GM12878 (cell line): ENCODE results near the gene ERBB3. TPM values are rescaled to one million over a fixed set of nuclear protein-coding genes. Genes with fewer than 3 reads are reported as not detected.

Source experiments
- ATAC-seq: fragments of 200-7000 bp; cut with Tn5 transposase; 3 replicates; pipeline ENCODE4 v1.9.1; 2020; ENCODE audit warnings: mild to moderate bottlenecking, moderate library complexity
- BruUV-seq: library from RNA; stranded (reverse); fragments of 400-500 nt; replicated peaks from 2 replicates; lab custom pipeline; 2021; lab: Mats Ljungman, UMichigan
- CTCF ChIA-PET: fragments of 300-600 bp; sonication (Branson Sonifier 250); formaldehyde crosslinking; extraction: SDS; loops from one replicate; lab custom pipeline; 2021; ENCODE audit warnings: inconsistent platforms; lab: Yijun Ruan, JAX
- POLR2A ChIA-PET: fragments of 350-600 bp; formaldehyde crosslinking; extraction: SDS; loops from one replicate; lab custom pipeline; 2021; ENCODE audit warnings: inconsistent platforms; lab: Charles Lee
- RAD21 ChIA-PET: fragments of 300-600 bp; sonication (Branson Sonifier 250); formaldehyde crosslinking; loops from one replicate; lab custom pipeline; 2023; ENCODE audit warnings: antibody characterized with exemption; ENCODE audit not compliant: unreplicated experiment; lab: Charles Lee
- SMC1A ChIA-PET: fragments of 300-600 bp; sonication (Branson Sonifier 250); formaldehyde crosslinking; loops from one replicate; lab custom pipeline; 2023; ENCODE audit not compliant: unreplicated experiment, uncharacterized antibody; lab: Charles Lee
- DNase-seq: peaks from one replicate; pipeline ENCODE4 v3.0.0-alpha.2; 2011; ENCODE audit warnings: low read depth, low spot score
- FAIRE-seq: peaks from 3 replicates; lab custom pipeline; 2011; peaks lifted over from hg19 to GRCh38; lab: Jason Lieb, UNC
- H2AFZ ChIP-seq: 2 replicates; pipeline ENCODE4 v1.6.0; 2011; ENCODE audit warnings: low read depth, low read length, control low read depth; ENCODE audit not compliant: control insufficient read depth
- H3K27ac ChIP-seq: 2 replicates; pipeline ENCODE4 v1.5.1; 2011; ENCODE audit warnings: control low read depth; ENCODE audit not compliant: control insufficient read depth, insufficient read depth
- H3K27me3 ChIP-seq, 2 experiments: replicated peaks in 1 of 2; 2 replicates each; pipeline versions ENCODE4 v1.6.0 to v1.6.1; 2011; ENCODE audit warnings: low read length in 1 of 2; ENCODE audit not compliant: control insufficient read depth in 2 of 2, insufficient read depth in 2 of 2
- H3K36me3 ChIP-seq, 2 experiments: 2 replicates each; pipeline ENCODE4 v1.5.1; 2011; ENCODE audit warnings: low read length in 1 of 2; ENCODE audit not compliant: control insufficient read depth in 2 of 2, insufficient read depth in 2 of 2
- H3K4me1 ChIP-seq: 2 replicates; pipeline ENCODE4 v1.6.1; 2011; ENCODE audit warnings: mild to moderate bottlenecking, low read length, moderate library complexity, mixed read lengths; ENCODE audit not compliant: control insufficient read depth, insufficient read depth
- H3K4me2 ChIP-seq: 2 replicates; pipeline ENCODE4 v1.6.0; 2011; ENCODE audit warnings: control low read depth; ENCODE audit not compliant: control insufficient read depth, insufficient read depth
- H3K4me3 ChIP-seq: fragments of 200-600 bp; sonication (generic); 2 replicates; pipeline ENCODE4 v1.5.1; 2016
- H3K79me2 ChIP-seq: 2 replicates; pipeline ENCODE4 v1.6.0; 2011; ENCODE audit warnings: low read length; ENCODE audit not compliant: control insufficient read depth, insufficient read depth
- H3K9ac ChIP-seq: 2 replicates; pipeline ENCODE4 v1.8.0; 2011; ENCODE audit warnings: low read length, control low read depth, mixed read lengths; ENCODE audit not compliant: control insufficient read depth, insufficient read depth
- H3K9me3 ChIP-seq: replicated peaks from 3 replicates; pipeline ENCODE4 v1.5.1; 2011; ENCODE audit warnings: mild to moderate bottlenecking, low read length; ENCODE audit not compliant: control insufficient read depth, insufficient read depth
- H4K20me1 ChIP-seq: 2 replicates; pipeline ENCODE4 v1.6.0; 2011; ENCODE audit not compliant: control insufficient read depth, insufficient read depth
- ATF2 ChIP-seq: IDR thresholded peaks from 2 replicates; pipeline ENCODE4 v1.6.1; 2012; ENCODE audit warnings: low read length, inconsistent platforms
- EP300 ChIP-seq, 2 experiments: fragments of 150-350 bp in 1 of 2; IDR thresholded peaks; 2 replicates each; pipeline ENCODE4 v1.6.1; 2011 to 2012; ENCODE audit warnings: low read depth in 2 of 2, low read length in 2 of 2, borderline replicate concordance in 1 of 2, improper control_type of control experiment in 1 of 2, inconsistent platforms in 1 of 2; ENCODE audit not compliant: control insufficient read depth in 1 of 2
- FOS ChIP-seq: IDR thresholded peaks from 3 replicates; pipeline ENCODE4 v1.6.1; 2011; ENCODE audit warnings: borderline replicate concordance; ENCODE audit not compliant: insufficient read length; ENCODE audit errors: extremely low read depth
- HSF1 ChIP-seq: fragments of 150-350 bp; IDR thresholded peaks from 2 replicates; pipeline ENCODE4 v1.6.1; 2014; ENCODE audit warnings: mild to moderate bottlenecking, low read depth, low read length
- MTA3 ChIP-seq: IDR thresholded peaks from 2 replicates; pipeline ENCODE4 v1.6.1; 2012; ENCODE audit warnings: low read length, inconsistent platforms, borderline replicate concordance
- PML ChIP-seq: IDR thresholded peaks from 2 replicates; pipeline ENCODE4 v1.6.1; 2012; ENCODE audit warnings: low read length, inconsistent platforms
- POLR2A ChIP-seq: IDR thresholded peaks from 2 replicates; pipeline ENCODE4 v1.6.1; 2011; ENCODE audit warnings: low read depth, mild to moderate bottlenecking, low read length
- PRDM15 ChIP-seq: fragments of 450-650 bp; formaldehyde crosslinking; IDR thresholded peaks from 2 replicates; pipeline ENCODE4 v1.4.0; 2020; ENCODE audit warnings: mild to moderate bottlenecking, moderate library complexity
- SMC3 ChIP-seq: IDR thresholded peaks from 2 replicates; pipeline ENCODE4 v1.6.1; 2011; ENCODE audit warnings: low read length, improper control_type of control experiment, borderline replicate concordance
- SUZ12 ChIP-seq: fragments of 200-600 bp; sonication (generic); IDR thresholded peaks from one replicate; pipeline ENCODE4 v1.6.1; 2018; ENCODE audit warnings: antibody characterized with exemption, mild to moderate bottlenecking; ENCODE audit not compliant: unreplicated experiment
- USF1 ChIP-seq: IDR thresholded peaks from 2 replicates; pipeline ENCODE4 v1.6.1; 2011; ENCODE audit warnings: borderline replicate concordance, low read depth, mild to moderate bottlenecking, moderate library complexity, mixed read lengths, low read length; ENCODE audit not compliant: insufficient read depth; ENCODE audit errors: extremely low read length
- WGBS: methylation state at CpG from one replicate; pipeline ENCODE4 v1.1.6; 2016; ENCODE audit warnings: low lambda C conversion rate; ENCODE audit not compliant: insufficient replicate concordance, insufficient coverage; ENCODE audit errors: missing lambda C conversion rate; 5-methylcytosine and 5-hydroxymethylcytosine counted together
- in situ Hi-C: fragments of 300-500 bp; cut with MboI; formaldehyde crosslinking; loops from 9 replicates; pipeline ENCODE4 v1.14.3; 2018; ENCODE audit warnings: mixed read lengths
- intact Hi-C: fragments of 100-400 bp; cut with micrococcal nuclease; formaldehyde crosslinking; loops from one replicate; pipeline ENCODE4 v1.14.2; 2022; ENCODE audit not compliant: unreplicated experiment
- polyA plus RNA-seq, 11 experiments: library from polyadenylated mRNA; depleted of rRNA in 4 of 11; unstranded in 6 of 11; stranded (reverse) in 5 of 11; fragments of >200 nt; fragmentation: Nextera tagmentation in 4 of 11; fragmentation: Illumina TruSeq in 1 of 11; extraction: Ambion mirVana in 4 of 11; extraction: Trizol in 1 of 11; gene quantifications; 1 replicate in 1 of 11; 2 replicates in 10 of 11; pipeline versions ENCODE4 v1.2.1 to v1.2.3, GENCODE V29; 2011 to 2016; ENCODE audit warnings: inconsistent platforms in 2 of 11, missing spikeins in 2 of 11, low read depth in 1 of 11
- total RNA-seq, 4 experiments: library from RNA; depleted of rRNA in 3 of 4; stranded (reverse); fragments of >200 nt in 3 of 4; fragmentation: Illumina TruSeq in 1 of 4; extraction: Trizol in 1 of 4; gene quantifications; 2 replicates each; pipeline versions ENCODE4 v1.2.1 to v1.2.3, GENCODE V29; 2013 to 2021

ERBB3 gene
- total and polyA plus RNA-seq, 10 of the 15 experiments (the other 5 are each of a cell fraction or from before 2014, with no cell fraction given), result 0.03 to 0.72 (median 0.04) TPM; not detected in 5

GRCh38 chr12:56115329-56115728, 35.4 kb downstream of the ERBB3 start (continued):
- TF ChIP-seq ATF2, result no peak
- no peak for TF ChIP-seq EP300 (IDR thresholded peaks at IDR 0.05; ENCODE audit: borderline replicate concordance in 1 of 2, control insufficient read depth in 1 of 2, low read depth in 2 of 2, low read length in 2 of 2)
- no peak for TF ChIP-seq USF1

- peak within 1 kb of the TSS; percentile 75 for H3K9ac ChIP-seq
- in situ Hi-C loops, result no loop called here
- WGBS, result under 1% methylated on average over 34 of the region's 34 CpGs
- no peak for TF ChIP-seq FOS
- peak; percentile 100 for TF ChIP-seq PML
- peak; percentile 100 for TF ChIP-seq POLR2A
- no peak for TF ChIP-seq SUZ12
- no peak for TF ChIP-seq PRDM15 (CRISPR knock-in tag)
- TF ChIP-seq MTA3, result peak; percentile 83; the same call in 1 of the 2 replicates
- no peak for TF ChIP-seq SMC3
- no peak for TF ChIP-seq HSF1
These were observed 36.5 kb downstream of the ERBB3 start, which contains the start of gene RPL41 for GRCh38 chr12:56116267-56117081. Gene RPL41, plus strand, starts transcription at chr12:56116633.

More at GRCh38 chr12:56116267-56117081, 36.5 kb downstream of the ERBB3 start, which contains the start of gene RPL41:
- Histone ChIP-seq H3K4me3 (peak within 1 kb of the TSS; percentile 90), H3K79me2 (peaks cover 28% of the 10 kb centered on the region), H4K20me1 (no peaks in the 10 kb centered on the region), H3K4me1 (peaks cover 15% of the 10 kb centered on the region), H3K27ac (peak within 1 kb of the TSS; percentile 79), H2AFZ (peak within 1 kb of the TSS; percentile 99), H3K9me3 (no peaks in the 10 kb centered on the region), H3K4me2 (peak within 1 kb of the TSS; percentile 46), H3K27me3 (no peaks in the 10 kb centered on the region), H3K36me3 (peaks cover 3% of the 10 kb centered on the region in 2 experiments)
- DNase-seq (peak; percentile 82), ATAC-seq (peak; percentile 53), FAIRE-seq (peak; percentile 95)
- ChIA-PET SMC1A (interaction anchor here (0.8 to 4.5 kb wide), 6 partner anchors 11 to 378 kb away, joined by 3 to 50 read pairs (median 21); partner anchors contain the start of genes PA2G4, RNF41 and SMARCC2), POLR2A (interaction anchor here (0.5 to 5.5 kb wide), 22 partner anchors 8 to 1815 kb away, joined by 3 to 95 read pairs (median 3); partner anchors contain the start of genes CNPY2, ESYT1, PA2G4 and PYM1), CTCF (interaction anchor here (0.9 to 4.5 kb wide), 8 partner anchors 9 to 387 kb away, joined by 3 to 121 read pairs (median 20); partner anchors contain the start of genes CD63, ESYT1, PA2G4 and RNF41), RAD21 (interaction anchor here (0.6 to 3.9 kb wide), 12 partner anchors 11 to 1367 kb away, joined by 3 to 57 read pairs (median 4); partner anchors contain the start of genes DNAJC14, ESYT1, MYL6 and ORMDL2)
- TSS peak; percentile 97 for BruUV-seq
- intact Hi-C loops, result loop anchor here (1.0 to 5.0 kb wide), 8 partner anchors 12 to 571 kb away; partner anchors contain the start of genes CNPY2, DNAJC14, MYL6B and PA2G4
